ENCODE measurements around the gene LOXL1.

GRCh38 chr15:73906346-73907034, 19.8 kb upstream of the LOXL1 start:
- TF ChIP-seq CTCF (IDR thresholded peaks at IDR 0.05; ENCODE audit: poor library complexity) (no peak), EZH2 (IDR thresholded peaks at IDR 0.05; ENCODE audit: borderline replicate concordance) (no peak), EZH2phosphoT487 (IDR thresholded peaks at IDR 0.05; ENCODE audit: low read depth, severe bottlenecking, unreplicated experiment) (no peak)

Data from hepatocyte (in vitro differentiated cells).